GM10266 (cell line): Measurements from ENCODE around the gene DNAH17.

ENCODE experiments used
- DNase-seq: peaks from one replicate; pipeline ENCODE4 v3.0.0; 2012; ENCODE audit errors: extremely low spot score
- CTCF ChIP-seq: IDR thresholded peaks from 2 replicates; pipeline ENCODE4 v1.5.1; 2012; ENCODE audit warnings: mild to moderate bottlenecking, low read depth; ENCODE audit not compliant: control insufficient read depth, insufficient read depth; ENCODE audit errors: missing control alignments

The DNAH17 gene

GRCh38 chr17:78418326-78419026 is 158.7 kb downstream of the DNAH17 start:
- TF ChIP-seq CTCF = no peak
- no peak for DNase-seq

- TF ChIP-seq CTCF = no peak
- no peak for DNase-seq
These were observed 159.7 kb downstream of the DNAH17 start for GRCh38 chr17:78417531-78417909.

- TF ChIP-seq CTCF = no peak
These were observed 160.2 kb downstream of the DNAH17 start for GRCh38 chr17:78416791-78417530.

GRCh38 chr17:78415821-78416711 is 161.1 kb downstream of the DNAH17 start:
- DNase-seq = no peak
- no peak for TF ChIP-seq CTCF

More at GRCh38 chr17:78416791-78417530, 160.2 kb downstream of the DNAH17 start:
- DNase-seq = no peak

DNA sequence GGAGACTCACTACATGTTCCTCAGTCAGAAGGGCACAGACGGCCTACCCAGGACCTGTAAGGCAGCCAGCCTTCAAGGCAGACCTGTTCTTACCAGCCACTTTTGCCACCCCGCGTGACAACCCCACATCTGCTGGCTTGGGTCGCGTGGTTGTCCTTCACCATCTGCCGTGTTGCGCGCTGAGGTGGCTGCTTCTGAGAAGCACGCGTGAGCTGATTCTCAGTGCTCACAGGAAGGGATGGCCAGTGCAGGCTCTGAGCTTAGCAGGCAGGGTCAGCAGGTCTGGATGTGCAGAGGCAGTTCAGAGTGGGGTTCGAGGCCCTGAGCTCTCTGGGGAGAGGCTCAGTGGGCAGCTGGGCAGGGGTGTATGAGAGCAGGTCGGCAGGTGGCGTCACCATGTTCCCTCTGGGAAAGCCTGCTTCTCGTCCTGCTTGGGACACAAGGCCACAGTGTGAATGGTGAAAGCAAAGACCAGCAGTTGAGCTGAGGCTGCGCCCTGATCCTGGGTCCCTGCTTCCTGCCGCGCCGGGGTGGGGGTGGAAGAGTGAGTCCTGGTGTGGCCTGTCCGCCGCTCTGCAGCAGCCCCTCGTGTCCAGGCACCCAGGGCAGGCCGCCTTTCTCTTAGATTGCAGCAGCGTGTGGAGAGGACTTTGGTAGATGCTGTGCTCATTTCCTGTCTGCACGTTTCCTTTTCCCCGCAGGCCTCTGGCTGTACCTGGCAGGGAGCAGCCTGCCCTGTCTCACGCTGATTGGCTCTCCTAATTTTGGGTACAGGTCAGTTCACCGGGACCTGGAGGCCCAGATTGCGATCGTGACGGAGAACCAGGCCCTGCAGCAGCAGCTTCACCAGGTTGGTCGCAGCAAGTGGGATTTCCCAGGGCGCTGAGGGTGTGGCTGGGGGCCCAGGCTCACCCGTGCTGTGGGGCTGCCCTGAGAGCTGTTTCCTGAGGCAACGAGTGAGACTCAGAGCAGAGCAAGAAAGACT is 162.7 kb downstream of the DNAH17 start:
- no peak for TF ChIP-seq CTCF
- no peak for DNase-seq

DNA sequence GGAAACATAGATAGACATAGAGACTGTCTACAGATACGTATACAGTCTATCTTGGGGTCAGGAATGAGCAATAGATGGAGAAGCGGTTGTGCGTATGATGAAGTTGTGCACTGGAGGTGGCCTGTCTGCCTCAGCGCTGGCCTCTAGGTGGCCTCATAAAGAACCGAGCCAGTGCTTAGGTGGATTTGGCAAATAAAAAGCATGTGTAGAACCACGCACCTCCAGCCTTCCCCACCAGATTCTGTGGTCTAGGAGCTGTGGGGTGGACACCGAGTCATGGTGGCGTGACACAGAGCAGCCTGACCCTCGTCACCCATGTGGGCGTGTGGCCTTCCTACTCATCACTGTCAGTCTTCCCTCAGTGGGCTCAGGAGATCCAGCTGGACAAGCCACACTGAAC is 164.8 kb downstream of the DNAH17 start:
- DNase-seq = no peak
- peak; percentile 33 for TF ChIP-seq CTCF
